PC-3 (cell line): ENCODE data around the gene TRIM31. TPM values are rescaled to one million over a fixed set of nuclear protein-coding genes. Genes with fewer than 3 reads are reported as not detected.

Experiments
- ATAC-seq: fragments of 200-7000 bp; cut with Tn5 transposase; 2 replicates; pipeline ENCODE4 v1.9.1; 2020; ENCODE audit warnings: mild to moderate bottlenecking, moderate library complexity
- BruUV-seq: library from RNA; stranded (reverse); fragments of 400-500 nt; replicated peaks from 2 replicates; lab custom pipeline; 2021; lab: Mats Ljungman, UMichigan
- CTCF ChIA-PET: fragments of 300-600 bp; sonication (Branson Sonifier 250); formaldehyde crosslinking; loops from one replicate; lab custom pipeline; 2022; ENCODE audit warnings: antibody characterized with exemption; lab: Charles Lee
- POLR2A ChIA-PET: fragments of 300-600 bp; sonication (Branson Sonifier 250); formaldehyde crosslinking; loops from one replicate; lab custom pipeline; 2022; ENCODE audit warnings: antibody characterized with exemption; ENCODE audit not compliant: unreplicated experiment; lab: Charles Lee
- DNase-seq: peaks from one replicate; pipeline ENCODE4 v3.0.0-alpha.2; 2015
- H2AFZ ChIP-seq: fragments of 300-600 bp; sonication (generic); 2 replicates; pipeline ENCODE4 v1.6.0; 2016; ENCODE audit warnings: antibody characterized with exemption, low read length
- H3F3A ChIP-seq: fragments of 300-600 bp; sonication (generic); one replicate; pipeline ENCODE4 v1.6.0; 2017; ENCODE audit warnings: antibody characterized with exemption, low read length, control low read depth, mild to moderate bottlenecking; ENCODE audit not compliant: unreplicated experiment
- H3K27ac ChIP-seq: fragments of 300-600 bp; sonication (generic); 2 replicates; pipeline ENCODE4 v1.5.1; 2016; ENCODE audit warnings: mild to moderate bottlenecking, low read length
- H3K27me3 ChIP-seq: fragments of 300-600 bp; sonication (generic); 2 replicates; pipeline ENCODE4 v1.6.1; 2016; ENCODE audit warnings: low read length, mixed read lengths
- H3K36me3 ChIP-seq: fragments of 300-600 bp; sonication (generic); 2 replicates; pipeline ENCODE4 v1.6.1; 2016; ENCODE audit warnings: low read depth, mixed run types, low read length, mixed read lengths
- H3K4me1 ChIP-seq: fragments of 300-600 bp; sonication (generic); 2 replicates; pipeline ENCODE4 v1.5.1; 2016; ENCODE audit warnings: low read length; ENCODE audit not compliant: insufficient read depth
- H3K4me2 ChIP-seq: fragments of 300-600 bp; sonication (generic); 2 replicates; pipeline ENCODE4 v1.6.0; 2016; ENCODE audit warnings: low read length
- H3K4me3 ChIP-seq: fragments of 300-600 bp; sonication (generic); 2 replicates; pipeline ENCODE4 v1.5.1; 2016; ENCODE audit warnings: mild to moderate bottlenecking, low read length, mixed read lengths
- H3K79me2 ChIP-seq: fragments of 300-600 bp; sonication (generic); 2 replicates; pipeline ENCODE4 v1.6.1; 2017; ENCODE audit warnings: low read length, mixed read lengths
- H3K9ac ChIP-seq: fragments of 300-600 bp; sonication (generic); 2 replicates; pipeline ENCODE4 v1.6.0; 2016; ENCODE audit warnings: mild to moderate bottlenecking, low read length
- H3K9me2 ChIP-seq: fragments of 300-600 bp; sonication (generic); replicated peaks from 2 replicates; pipeline ENCODE4 v1.6.1; 2016; ENCODE audit warnings: mixed run types, low read length, mixed read lengths
- H3K9me3 ChIP-seq: fragments of 300-600 bp; sonication (generic); 2 replicates; pipeline ENCODE4 v1.6.1; 2016; ENCODE audit warnings: low read length, mixed read lengths
- H4K20me1 ChIP-seq: fragments of 300-600 bp; sonication (generic); 2 replicates; pipeline ENCODE4 v1.6.1; 2016; ENCODE audit warnings: low read length, mixed read lengths
- CTCF ChIP-seq: fragments of 300-600 bp; sonication (generic); conservative IDR thresholded peaks from 2 replicates; pipeline ENCODE4 v1.5.1; 2017; ENCODE audit warnings: antibody characterized with exemption, low read depth, mild to moderate bottlenecking, low read length
- EZH2 ChIP-seq: fragments of 300-600 bp; sonication (generic); IDR thresholded peaks from one replicate; pipeline ENCODE4 v1.6.1; 2017; ENCODE audit warnings: antibody characterized with exemption, mild to moderate bottlenecking, low read length; ENCODE audit not compliant: unreplicated experiment
- EZH2phosphoT487 ChIP-seq: fragments of 300-600 bp; sonication (generic); IDR thresholded peaks from 2 replicates; pipeline ENCODE4 v1.6.1; 2018; ENCODE audit warnings: mild to moderate bottlenecking, antibody characterized with exemption, low read length, borderline replicate concordance
- intact Hi-C: fragments of 100-400 bp; cut with micrococcal nuclease; formaldehyde crosslinking; loops from 2 replicates; pipeline ENCODE4 v1.9.0; 2023
- total RNA-seq: library from RNA; depleted of rRNA; stranded (reverse); fragments of >200 nt; gene quantifications from 2 replicates; pipeline ENCODE4 v1.2.3, GENCODE V29; 2014

TRIM31 gene
- total RNA-seq, 1 experiment from 2014 or later: 0.11 TPM

DNA sequence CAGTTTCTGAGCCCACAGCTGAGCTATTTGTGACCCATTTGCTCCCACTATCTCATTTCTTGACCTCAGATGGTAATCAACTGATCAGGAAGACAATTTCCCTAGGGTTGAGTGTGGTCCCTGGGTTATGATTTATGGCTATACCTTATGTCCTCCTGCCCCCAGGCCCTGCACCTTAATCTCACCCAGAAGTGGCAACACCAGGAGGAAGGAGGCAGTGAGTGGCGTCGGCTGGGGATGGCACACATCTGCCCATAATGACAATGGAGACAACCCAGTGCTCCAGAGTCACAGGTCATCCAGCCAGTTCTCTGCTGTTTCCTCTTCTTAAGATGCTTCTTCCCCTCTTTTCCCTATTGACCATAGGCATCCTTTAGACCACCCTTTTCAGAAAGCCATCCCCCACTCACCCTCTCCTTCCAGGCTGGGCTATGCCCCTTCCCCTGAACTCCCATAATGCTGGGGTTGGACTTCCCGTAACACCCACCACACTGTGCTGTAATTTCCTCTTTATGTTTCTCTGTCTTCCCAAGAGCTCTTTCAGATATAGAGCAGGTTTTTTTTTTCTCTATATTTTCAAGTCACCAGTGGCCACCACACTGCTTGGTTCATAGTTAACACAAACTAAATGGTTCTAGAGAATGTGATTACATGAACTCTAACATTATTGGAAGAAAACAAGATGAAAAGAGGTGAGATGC, 40.2 kb upstream of the TRIM31 start:
- no TSS peak for BruUV-seq
- no peak for TF ChIP-seq EZH2phosphoT487
- TF ChIP-seq CTCF: no peak
- no peak for TF ChIP-seq EZH2
- POLR2A ChIA-PET: no interaction called here

GRCh38 chr6:30152016-30152673, 39.3 kb upstream of the TRIM31 start:
- no peaks in the 10 kb centered on the region for H3K36me3 ChIP-seq
- BruUV-seq: no TSS peak

More for the DNA sequence above, 40.2 kb upstream of the TRIM31 start:
- intact Hi-C loops: no loop called here
- Histone ChIP-seq H3K79me2 (no peaks in the 10 kb centered on the region), H3K4me3 (no peak overlapping the region), H3K9me3 (no peaks in the 10 kb centered on the region), H3K9ac (no peak overlapping the region), H4K20me1 (no peaks in the 10 kb centered on the region), H3K4me1 (peaks cover 32% of the 10 kb centered on the region), H3K27me3 (no peaks in the 10 kb centered on the region), H3K4me2 (no peak overlapping the region), H3F3A (peaks cover 5% of the 10 kb centered on the region), H3K27ac (no peak overlapping the region), H3K36me3 (no peaks in the 10 kb centered on the region), H2AFZ (no peak overlapping the region), H3K9me2 (no peaks in the 10 kb centered on the region)
- no peak for ATAC-seq
- DNase-seq: no peak
- CTCF ChIA-PET: no interaction called here

More at GRCh38 chr6:30152016-30152673, 39.3 kb upstream of the TRIM31 start:
- intact Hi-C loops: no loop called here
- peak; percentile 30 for DNase-seq
- no peaks in the 10 kb centered on the region for H4K20me1 ChIP-seq
- H3K9me3 ChIP-seq: no peaks in the 10 kb centered on the region
- no peak overlapping the region for H3K4me2 ChIP-seq
- peaks cover 32% of the 10 kb centered on the region for H3K4me1 ChIP-seq
- H3F3A ChIP-seq: peaks cover 5% of the 10 kb centered on the region
- no peak overlapping the region for H3K27ac ChIP-seq
- POLR2A ChIA-PET: no interaction called here
- TF ChIP-seq EZH2phosphoT487: no peak
- no peak for TF ChIP-seq CTCF
- TF ChIP-seq EZH2: no peak
- H3K9me2 ChIP-seq: no peaks in the 10 kb centered on the region
- no peak overlapping the region for H2AFZ ChIP-seq
- ATAC-seq: no peak
- CTCF ChIA-PET: no interaction called here
- no peak overlapping the region for H3K4me3 ChIP-seq
- H3K79me2 ChIP-seq: no peaks in the 10 kb centered on the region
- no peak overlapping the region for H3K9ac ChIP-seq
- no peaks in the 10 kb centered on the region for H3K27me3 ChIP-seq
